Esophagus muscularis mucosa (tissue), 4 donors: ENCODE data around the gene TIMMDC1. TPM values are rescaled to one million over a fixed set of nuclear protein-coding genes. Genes with fewer than 3 reads are reported as not detected.

Experiments
- DNase-seq: peaks from one replicate; pipeline ENCODE4 v3.0.0-alpha.2; 2017; ENCODE audit errors: extremely low spot score
- H3K27ac ChIP-seq, 4 donors: fragments of 200-600 bp; sonication (generic); replicated peaks in 1 of 4; 1 replicate in 3 of 4; 2 replicates in 1 of 4; pipeline ENCODE4 v1.5.1; 2016 to 2019; ENCODE audit warnings: mild to moderate bottlenecking in 1 of 4
- H3K27me3 ChIP-seq, 4 donors: fragments of 200-600 bp; sonication (generic); one replicate each; pipeline versions ENCODE4 v1.5.1 to v1.6.0; 2016 to 2019
- H3K36me3 ChIP-seq, 4 donors: fragments of 200-600 bp; sonication (generic); one replicate each; pipeline ENCODE4 v1.5.1; 2016 to 2019
- H3K4me1 ChIP-seq, 4 donors: fragments of 200-600 bp; sonication (generic); one replicate each; pipeline ENCODE4 v1.5.1; 2016 to 2019
- H3K4me3 ChIP-seq, 4 donors: fragments of 200-600 bp; sonication (generic); 1 replicate in 2 of 4; 2 replicates in 2 of 4; pipeline ENCODE4 v1.5.1; 2016 to 2019; ENCODE audit warnings: mild to moderate bottlenecking in 4 of 4, moderate library complexity in 1 of 4
- H3K9me3 ChIP-seq, 4 donors: fragments of 200-600 bp; sonication (generic); 1 replicate in 3 of 4; 2 replicates in 1 of 4; pipeline ENCODE4 v1.5.1; 2016 to 2019
- EP300 ChIP-seq: sonication (generic); formaldehyde crosslinking; IDR thresholded peaks from one replicate; pipeline ENCODE4 v1.6.1; 2017; ENCODE audit warnings: antibody characterized with exemption
- POLR2A ChIP-seq: fragments of 450-650 bp; IDR thresholded peaks from one replicate; pipeline ENCODE4 v1.6.1; 2017; ENCODE audit warnings: antibody characterized with exemption, moderate library complexity, mild to moderate bottlenecking, low read depth
- POLR2AphosphoS5 ChIP-seq, 2 donors: sonication (generic); formaldehyde crosslinking; IDR thresholded peaks; one replicate each; pipeline ENCODE4 v1.6.1; 2017; ENCODE audit warnings: antibody characterized with exemption in 2 of 2
- WGBS: methylation state at CpG from one replicate; pipeline ENCODE4 v1.1.5; 2018; 5-methylcytosine and 5-hydroxymethylcytosine counted together
- intact Hi-C: fragments of 100-400 bp; cut with DNase I; formaldehyde crosslinking; loops from one replicate; pipeline ENCODE4 v1.15.1; 2023
- total RNA-seq, 4 donors: library from RNA; depleted of rRNA; stranded (reverse); fragments of >200 nt; gene quantifications; one replicate each; pipeline versions ENCODE4 v1.1.0 to v1.2.1, GENCODE V29; 2016
- TF ChIP-seq, protein P1 (sequence below), 3 experiments: fragments of 200-600 bp in 2 of 3; fragments of 450-650 bp in 1 of 3; sonication (generic) in 2 of 3; IDR thresholded peaks; one replicate each; pipeline ENCODE4 v1.5.1; 2017 to 2019; ENCODE audit warnings: antibody characterized with exemption in 3 of 3, mild to moderate bottlenecking in 2 of 3, moderate library complexity in 1 of 3

Gene TIMMDC1, protein sequence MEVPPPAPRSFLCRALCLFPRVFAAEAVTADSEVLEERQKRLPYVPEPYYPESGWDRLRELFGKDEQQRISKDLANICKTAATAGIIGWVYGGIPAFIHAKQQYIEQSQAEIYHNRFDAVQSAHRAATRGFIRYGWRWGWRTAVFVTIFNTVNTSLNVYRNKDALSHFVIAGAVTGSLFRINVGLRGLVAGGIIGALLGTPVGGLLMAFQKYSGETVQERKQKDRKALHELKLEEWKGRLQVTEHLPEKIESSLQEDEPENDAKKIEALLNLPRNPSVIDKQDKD
- total RNA-seq, result 10 to 100 TPM; 45.7 to 63.9 (median 54.7) TPM

DNA sequence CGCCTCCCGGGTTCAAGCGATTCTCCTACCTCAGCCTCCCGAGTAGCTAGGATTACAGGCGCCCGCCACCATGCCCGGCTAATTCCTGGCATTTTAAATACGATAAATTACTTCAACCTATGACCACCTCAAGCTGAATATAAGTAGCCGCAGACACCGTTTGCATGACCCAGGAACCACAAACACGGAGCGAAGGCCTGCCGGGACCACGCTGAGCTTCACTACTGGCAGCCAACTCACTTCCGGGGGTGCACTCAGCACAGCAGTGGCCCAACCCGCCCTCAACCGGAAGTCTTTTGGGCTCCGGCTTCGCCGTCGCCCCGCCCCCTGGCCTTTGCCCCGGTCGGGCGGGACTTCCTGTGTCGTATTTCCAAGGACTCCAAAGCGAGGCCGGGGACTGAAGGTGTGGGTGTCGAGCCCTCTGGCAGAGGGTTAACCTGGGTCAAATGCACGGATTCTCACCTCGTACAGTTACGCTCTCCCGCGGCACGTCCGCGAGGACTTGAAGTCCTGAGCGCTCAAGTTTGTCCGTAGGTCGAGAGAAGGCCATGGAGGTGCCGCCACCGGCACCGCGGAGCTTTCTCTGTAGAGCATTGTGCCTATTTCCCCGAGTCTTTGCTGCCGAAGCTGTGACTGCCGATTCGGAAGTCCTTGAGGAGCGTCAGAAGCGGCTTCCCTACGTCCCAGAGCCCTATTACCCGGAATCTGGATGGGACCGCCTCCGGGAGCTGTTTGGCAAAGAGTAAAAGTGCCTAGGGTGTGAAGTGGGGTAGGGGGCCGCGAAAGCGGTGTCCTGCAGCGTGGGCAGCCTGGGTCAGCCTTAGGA lies at the start of gene TIMMDC1:
TIMMDC1 (plus strand) TSS at position 362 of the 826 bp plus-strand sequence; CDS start at position 549, 187 bp downstream.
- intact Hi-C loops, result loop anchor here (10.0 kb wide), 1 partner anchor 176 kb away; the partner anchor contains the start of gene COX17
- peak; percentile 99 for DNase-seq
- H3K4me3 ChIP-seq, result peak within 1 kb of the TSS; percentile 67 to 86 (median 71)
- peak; percentile 17 for TF ChIP-seq POLR2A
- TF ChIP-seq, protein P1, sequence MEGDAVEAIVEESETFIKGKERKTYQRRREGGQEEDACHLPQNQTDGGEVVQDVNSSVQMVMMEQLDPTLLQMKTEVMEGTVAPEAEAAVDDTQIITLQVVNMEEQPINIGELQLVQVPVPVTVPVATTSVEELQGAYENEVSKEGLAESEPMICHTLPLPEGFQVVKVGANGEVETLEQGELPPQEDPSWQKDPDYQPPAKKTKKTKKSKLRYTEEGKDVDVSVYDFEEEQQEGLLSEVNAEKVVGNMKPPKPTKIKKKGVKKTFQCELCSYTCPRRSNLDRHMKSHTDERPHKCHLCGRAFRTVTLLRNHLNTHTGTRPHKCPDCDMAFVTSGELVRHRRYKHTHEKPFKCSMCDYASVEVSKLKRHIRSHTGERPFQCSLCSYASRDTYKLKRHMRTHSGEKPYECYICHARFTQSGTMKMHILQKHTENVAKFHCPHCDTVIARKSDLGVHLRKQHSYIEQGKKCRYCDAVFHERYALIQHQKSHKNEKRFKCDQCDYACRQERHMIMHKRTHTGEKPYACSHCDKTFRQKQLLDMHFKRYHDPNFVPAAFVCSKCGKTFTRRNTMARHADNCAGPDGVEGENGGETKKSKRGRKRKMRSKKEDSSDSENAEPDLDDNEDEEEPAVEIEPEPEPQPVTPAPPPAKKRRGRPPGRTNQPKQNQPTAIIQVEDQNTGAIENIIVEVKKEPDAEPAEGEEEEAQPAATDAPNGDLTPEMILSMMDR (IDR thresholded peaks at IDR 0.05), result no peak
- no peak for TF ChIP-seq EP300
- TF ChIP-seq POLR2AphosphoS5 (IDR thresholded peaks at IDR 0.05), result peak; percentile 95 to 97
- peaks cover 27 to 46% (median 44%) of the 10 kb centered on the region in 4 donors for H3K4me1 ChIP-seq
- H3K36me3 ChIP-seq, result peaks cover 0 to 13% (median 6%) of the 10 kb centered on the region in 4 donors
- peak within 1 kb of the TSS; percentile 82 to 93 (median 90) for H3K27ac ChIP-seq
- H3K27me3 ChIP-seq, result no peaks in the 10 kb centered on the region
- WGBS, result 1% methylated on average over 33 of the region's 58 CpGs
- no peaks in the 10 kb centered on the region for H3K9me3 ChIP-seq

DNA sequence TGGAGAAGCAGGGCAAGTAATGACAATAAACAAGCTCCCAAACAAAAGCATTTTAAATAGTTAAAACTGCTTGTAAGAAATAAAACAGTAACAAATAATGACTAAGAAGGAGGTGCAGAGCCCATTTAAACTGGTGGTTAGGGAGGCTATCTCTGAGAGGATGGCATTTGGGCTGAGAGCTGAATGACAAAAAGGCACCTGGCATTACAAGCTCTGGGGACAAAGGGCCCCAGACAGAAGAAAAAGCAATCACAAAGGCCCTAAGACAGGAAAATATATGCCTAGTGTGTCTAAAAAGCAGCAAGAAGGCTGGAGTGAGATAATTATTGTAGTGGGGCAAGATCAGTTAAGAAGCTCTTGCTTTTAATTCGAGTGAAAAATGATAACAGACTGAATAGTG lies 44.5 kb upstream of the TIMMDC1 start:
- no peak overlapping the region for H3K27ac ChIP-seq
- no peaks in the 10 kb centered on the region for H3K9me3 ChIP-seq
- peaks cover 0 to 6% (median 5%) of the 10 kb centered on the region in 4 donors for H3K4me1 ChIP-seq
- peaks cover 64 to 100% (median 90%) of the 10 kb centered on the region in 4 donors for H3K36me3 ChIP-seq
- TF ChIP-seq POLR2A, result no peak
- TF ChIP-seq, protein P1 (IDR thresholded peaks at IDR 0.05), result no peak
- TF ChIP-seq POLR2AphosphoS5 (IDR thresholded peaks at IDR 0.05), result no peak
- TF ChIP-seq EP300, result no peak
- no peak overlapping the region for H3K4me3 ChIP-seq
- 86% methylated on average over 1 of the region's 1 CpG for WGBS
- no peaks in the 10 kb centered on the region for H3K27me3 ChIP-seq
- DNase-seq, result no peak
- intact Hi-C loops, result no loop called here

DNA sequence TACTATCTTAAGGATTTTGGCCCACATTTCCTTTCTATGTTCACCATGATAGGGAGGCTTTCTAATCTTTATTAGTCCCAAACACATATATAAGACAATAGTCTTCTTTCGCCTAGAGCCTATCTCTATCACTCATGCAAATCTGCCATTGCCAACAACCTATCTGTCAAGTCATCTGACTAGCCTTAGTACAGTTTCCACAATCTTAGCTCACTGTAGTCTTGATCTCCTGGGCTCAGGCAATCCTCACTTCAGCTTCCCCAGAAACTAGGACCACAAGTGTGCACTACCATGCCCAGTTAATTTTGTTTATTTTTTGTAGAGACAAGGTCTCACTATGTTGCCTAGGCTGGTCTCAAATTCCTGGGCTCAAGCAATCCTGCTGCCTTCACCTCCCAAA lies 41.9 kb upstream of the TIMMDC1 start:
- intact Hi-C loops, result no loop called here
- Histone ChIP-seq H3K9me3 (no peaks in the 10 kb centered on the region), H3K4me1 (peaks cover 4 to 27% (median 23%) of the 10 kb centered on the region in 4 donors), H3K27me3 (no peaks in the 10 kb centered on the region), H3K27ac (no peak overlapping the region), H3K4me3 (no peak overlapping the region), H3K36me3 (peaks cover 47 to 100% (median 80%) of the 10 kb centered on the region in 4 donors)
- TF ChIP-seq, protein P1 (IDR thresholded peaks at IDR 0.05), result no peak
- no peak for TF ChIP-seq POLR2A
- TF ChIP-seq POLR2AphosphoS5 (IDR thresholded peaks at IDR 0.05), result no peak
- no peak for TF ChIP-seq EP300
- WGBS, result 100% methylated on average over 1 of the region's 1 CpG
- no peak for DNase-seq

DNA sequence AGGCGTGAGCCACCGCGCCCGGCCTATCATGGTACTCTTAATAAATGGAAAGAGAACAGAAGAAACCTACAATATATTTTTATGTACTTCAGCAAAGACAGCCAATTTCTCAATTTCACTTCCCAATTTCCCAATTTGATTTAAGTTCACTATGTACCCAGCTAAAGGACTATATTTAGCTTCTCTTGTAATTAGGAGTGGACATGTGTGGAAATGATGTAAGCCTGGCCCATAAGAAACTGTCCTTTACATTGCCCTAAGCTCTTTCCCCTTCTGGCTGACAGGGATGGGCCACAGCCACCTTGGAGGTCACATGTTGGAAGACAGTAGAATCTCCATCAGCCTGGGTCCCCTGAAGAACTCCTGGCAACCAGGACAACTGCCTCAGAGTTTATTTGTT lies 41.1 kb upstream of the TIMMDC1 start:
- 69% methylated on average over 4 of the region's 4 CpGs for WGBS
- intact Hi-C loops, result no loop called here
- Histone ChIP-seq H3K4me3 (no peak overlapping the region), H3K9me3 (no peaks in the 10 kb centered on the region), H3K27me3 (no peaks in the 10 kb centered on the region), H3K27ac (no peak overlapping the region), H3K4me1 (peaks cover 10 to 35% (median 31%) of the 10 kb centered on the region in 4 donors), H3K36me3 (peaks cover 42 to 97% (median 77%) of the 10 kb centered on the region in 4 donors)
- no peak for DNase-seq
- TF ChIP-seq POLR2AphosphoS5 (IDR thresholded peaks at IDR 0.05) (no peak), EP300 (no peak), POLR2A (no peak)
- TF ChIP-seq, protein P1 (IDR thresholded peaks at IDR 0.05), result no peak
